Hepatocyte (in vitro differentiated cells): ENCODE data around the gene CMSS1.

Source experiments
- EZH2 ChIP-seq: fragments of 200-600 bp; sonication (generic); IDR thresholded peaks from 2 replicates; pipeline ENCODE4 v1.6.1; 2016; ENCODE audit warnings: antibody characterized with exemption, mild to moderate bottlenecking, borderline replicate concordance
- EZH2phosphoT487 ChIP-seq: fragments of 200-600 bp; sonication (generic); IDR thresholded peaks from one replicate; pipeline ENCODE4 v1.6.1; 2018; ENCODE audit warnings: antibody characterized with exemption, mild to moderate bottlenecking, low read depth, moderate library complexity; ENCODE audit not compliant: unreplicated experiment, severe bottlenecking
- TF ChIP-seq, protein P1 (sequence below): fragments of 200-600 bp; sonication (generic); IDR thresholded peaks from 2 replicates; pipeline ENCODE4 v1.5.1; 2016; ENCODE audit warnings: antibody characterized with exemption, mild to moderate bottlenecking; ENCODE audit not compliant: poor library complexity

DNA sequence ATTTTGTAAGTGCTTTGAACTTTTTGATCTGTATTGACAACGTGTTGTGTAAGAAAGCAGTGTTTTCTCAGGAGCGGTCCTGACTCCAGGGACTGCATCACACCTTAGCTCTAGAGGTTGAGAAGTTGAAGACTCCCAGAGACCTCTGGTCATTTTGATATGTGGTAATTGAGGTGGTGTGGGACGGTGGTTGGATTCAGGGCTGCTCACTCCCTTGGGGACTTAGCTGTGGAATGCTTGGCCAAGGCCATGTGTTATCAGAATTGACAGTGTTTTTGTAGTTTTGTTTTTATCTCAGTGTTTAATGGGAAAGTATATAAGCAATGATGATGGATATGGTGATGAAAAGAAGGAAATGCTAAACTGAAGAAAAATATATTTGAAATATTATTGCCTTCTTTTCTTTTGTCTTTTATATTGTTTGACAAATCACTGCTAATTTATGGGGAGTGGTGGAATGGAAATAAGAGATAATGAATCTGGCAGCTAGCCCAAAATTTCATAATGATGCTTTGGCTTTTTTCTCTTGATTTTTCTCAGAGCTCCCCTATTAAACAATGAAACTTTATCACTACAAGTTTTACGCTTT is 16.0 kb downstream of the CMSS1 start:
- TF ChIP-seq, protein P1, sequence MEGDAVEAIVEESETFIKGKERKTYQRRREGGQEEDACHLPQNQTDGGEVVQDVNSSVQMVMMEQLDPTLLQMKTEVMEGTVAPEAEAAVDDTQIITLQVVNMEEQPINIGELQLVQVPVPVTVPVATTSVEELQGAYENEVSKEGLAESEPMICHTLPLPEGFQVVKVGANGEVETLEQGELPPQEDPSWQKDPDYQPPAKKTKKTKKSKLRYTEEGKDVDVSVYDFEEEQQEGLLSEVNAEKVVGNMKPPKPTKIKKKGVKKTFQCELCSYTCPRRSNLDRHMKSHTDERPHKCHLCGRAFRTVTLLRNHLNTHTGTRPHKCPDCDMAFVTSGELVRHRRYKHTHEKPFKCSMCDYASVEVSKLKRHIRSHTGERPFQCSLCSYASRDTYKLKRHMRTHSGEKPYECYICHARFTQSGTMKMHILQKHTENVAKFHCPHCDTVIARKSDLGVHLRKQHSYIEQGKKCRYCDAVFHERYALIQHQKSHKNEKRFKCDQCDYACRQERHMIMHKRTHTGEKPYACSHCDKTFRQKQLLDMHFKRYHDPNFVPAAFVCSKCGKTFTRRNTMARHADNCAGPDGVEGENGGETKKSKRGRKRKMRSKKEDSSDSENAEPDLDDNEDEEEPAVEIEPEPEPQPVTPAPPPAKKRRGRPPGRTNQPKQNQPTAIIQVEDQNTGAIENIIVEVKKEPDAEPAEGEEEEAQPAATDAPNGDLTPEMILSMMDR: no peak
- no peak for TF ChIP-seq EZH2
- no peak for TF ChIP-seq EZH2phosphoT487
